Measurements from ENCODE around the gene STK31. TPM values are rescaled to one million over a fixed set of nuclear protein-coding genes. Genes with fewer than 3 reads are reported as not detected.

The STK31 gene
- total and polyA plus RNA-seq, 9 donors: 0.07 to 10.1 (median 0.57) TPM

DNA sequence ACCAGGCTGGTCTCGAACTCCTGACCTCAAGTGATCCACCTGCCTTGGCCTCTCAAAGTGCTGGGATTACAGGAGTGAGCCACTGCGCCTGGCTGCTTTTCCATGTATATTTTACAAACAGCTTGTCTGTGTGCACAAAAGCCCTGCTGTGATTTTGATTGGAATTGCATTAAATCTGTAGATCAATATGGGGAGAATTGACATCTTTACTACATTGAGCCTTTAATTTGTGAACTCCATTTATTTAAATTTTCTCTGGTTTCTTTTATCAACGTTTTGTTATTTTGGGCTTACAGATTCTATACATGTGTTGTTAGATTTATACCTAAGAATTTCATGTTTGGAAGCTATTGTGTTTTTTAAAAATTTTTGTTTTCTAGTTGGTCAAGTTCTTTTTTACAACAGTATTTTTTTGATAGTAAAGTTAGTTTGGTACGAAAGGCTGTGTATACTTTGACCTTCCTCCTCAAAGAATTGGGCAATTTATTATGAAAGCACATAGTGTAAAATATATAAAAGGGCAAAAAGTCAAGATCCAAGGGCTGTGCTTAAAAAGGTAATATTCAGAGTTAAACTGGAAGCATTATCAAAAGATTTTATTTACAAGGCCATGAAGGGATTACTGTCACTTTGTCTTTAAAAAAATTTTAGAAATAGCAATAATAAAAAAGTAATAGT is 92.8 kb downstream of the STK31 start:
- Histone ChIP-seq H3K4me1 (ENCODE audit: insufficient read depth) (no peaks in the 10 kb centered on the region), H3K27ac (no peak overlapping the region), H3K27me3 (no peaks in the 10 kb centered on the region), H3K36me3 (no peaks in the 10 kb centered on the region), H3K9me3 (no peaks in the 10 kb centered on the region), H3K4me3 (no peak overlapping the region)
- TF ChIP-seq, protein P1, sequence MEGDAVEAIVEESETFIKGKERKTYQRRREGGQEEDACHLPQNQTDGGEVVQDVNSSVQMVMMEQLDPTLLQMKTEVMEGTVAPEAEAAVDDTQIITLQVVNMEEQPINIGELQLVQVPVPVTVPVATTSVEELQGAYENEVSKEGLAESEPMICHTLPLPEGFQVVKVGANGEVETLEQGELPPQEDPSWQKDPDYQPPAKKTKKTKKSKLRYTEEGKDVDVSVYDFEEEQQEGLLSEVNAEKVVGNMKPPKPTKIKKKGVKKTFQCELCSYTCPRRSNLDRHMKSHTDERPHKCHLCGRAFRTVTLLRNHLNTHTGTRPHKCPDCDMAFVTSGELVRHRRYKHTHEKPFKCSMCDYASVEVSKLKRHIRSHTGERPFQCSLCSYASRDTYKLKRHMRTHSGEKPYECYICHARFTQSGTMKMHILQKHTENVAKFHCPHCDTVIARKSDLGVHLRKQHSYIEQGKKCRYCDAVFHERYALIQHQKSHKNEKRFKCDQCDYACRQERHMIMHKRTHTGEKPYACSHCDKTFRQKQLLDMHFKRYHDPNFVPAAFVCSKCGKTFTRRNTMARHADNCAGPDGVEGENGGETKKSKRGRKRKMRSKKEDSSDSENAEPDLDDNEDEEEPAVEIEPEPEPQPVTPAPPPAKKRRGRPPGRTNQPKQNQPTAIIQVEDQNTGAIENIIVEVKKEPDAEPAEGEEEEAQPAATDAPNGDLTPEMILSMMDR (IDR thresholded peaks at IDR 0.05): no peak
- TF ChIP-seq EP300 (IDR thresholded peaks at IDR 0.05): no peak
- TF ChIP-seq POLR2A (IDR thresholded peaks at IDR 0.05): no peak
- 49 to 65% (median 53%) methylated on average over 4 of the region's 4 CpGs for WGBS, 3 donors
- intact Hi-C loops (cut with DNase I): no loop called here
- no peak for DNase-seq

DNA sequence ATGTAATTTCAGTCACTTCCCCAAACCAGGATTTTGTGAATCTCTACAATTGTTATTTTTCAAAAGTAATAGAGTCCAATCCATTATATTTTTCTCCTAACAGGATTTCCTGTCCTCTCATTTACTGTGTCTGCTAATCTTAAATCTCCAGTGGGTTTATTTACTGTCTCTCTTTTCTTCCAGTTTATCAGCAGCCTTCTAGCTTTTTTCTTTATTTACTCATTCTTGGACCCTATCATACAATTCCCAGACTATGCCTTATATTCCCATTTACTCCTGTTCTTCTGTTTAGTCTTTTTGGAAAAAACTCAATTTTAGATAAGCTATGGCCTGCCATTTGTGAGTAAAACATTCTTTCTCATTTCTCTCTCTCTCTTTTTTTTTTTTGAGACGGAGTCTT is 94.7 kb downstream of the STK31 start:
- Histone ChIP-seq H3K4me1 (ENCODE audit: insufficient read depth) (no peaks in the 10 kb centered on the region), H3K27ac (no peak overlapping the region), H3K36me3 (no peaks in the 10 kb centered on the region), H3K27me3 (no peaks in the 10 kb centered on the region), H3K9me3 (no peaks in the 10 kb centered on the region), H3K4me3 (no peak overlapping the region)
- WGBS, 3 donors: 34 to 95% (median 46%) methylated on average over 1 of the region's 1 CpG
- intact Hi-C loops (cut with DNase I): no loop called here
- no peak for DNase-seq
- no peak for TF ChIP-seq EP300 (IDR thresholded peaks at IDR 0.05)
- TF ChIP-seq POLR2A (IDR thresholded peaks at IDR 0.05): no peak
- TF ChIP-seq, protein P1 (IDR thresholded peaks at IDR 0.05): no peak

DNA sequence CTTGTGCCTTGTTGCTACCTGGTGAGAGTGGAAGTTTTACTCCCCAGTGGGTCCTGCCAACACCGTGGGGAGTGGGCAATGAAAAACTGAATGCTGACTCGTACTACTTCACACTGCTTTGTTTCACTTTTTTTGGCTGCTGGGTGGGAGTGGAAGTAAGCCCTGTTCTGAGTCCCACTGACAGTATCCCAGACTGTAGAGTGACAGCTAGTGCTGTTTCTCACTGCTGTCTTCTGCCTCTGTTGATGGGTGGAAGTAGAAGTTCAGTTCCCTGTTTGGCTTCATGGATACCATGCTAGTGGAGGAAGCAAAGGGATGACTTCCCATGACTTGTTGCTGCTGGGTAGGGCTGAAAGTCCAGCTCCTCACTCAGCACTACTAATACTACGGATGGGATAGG is 98.4 kb downstream of the STK31 start:
- intact Hi-C loops (cut with DNase I): no loop called here
- WGBS, 3 donors: 77 to 84% (median 79%) methylated on average over 3 of the region's 3 CpGs
- H3K27ac ChIP-seq: no peak overlapping the region
- no peak overlapping the region for H3K4me3 ChIP-seq
- TF ChIP-seq POLR2A (IDR thresholded peaks at IDR 0.05) (no peak), EP300 (IDR thresholded peaks at IDR 0.05) (no peak)
- TF ChIP-seq, protein P1 (IDR thresholded peaks at IDR 0.05): no peak
- H3K4me1 ChIP-seq (ENCODE audit: insufficient read depth): no peaks in the 10 kb centered on the region
- H3K27me3 ChIP-seq: no peaks in the 10 kb centered on the region
- H3K36me3 ChIP-seq: no peaks in the 10 kb centered on the region
- no peaks in the 10 kb centered on the region for H3K9me3 ChIP-seq
- DNase-seq: no peak

DNA sequence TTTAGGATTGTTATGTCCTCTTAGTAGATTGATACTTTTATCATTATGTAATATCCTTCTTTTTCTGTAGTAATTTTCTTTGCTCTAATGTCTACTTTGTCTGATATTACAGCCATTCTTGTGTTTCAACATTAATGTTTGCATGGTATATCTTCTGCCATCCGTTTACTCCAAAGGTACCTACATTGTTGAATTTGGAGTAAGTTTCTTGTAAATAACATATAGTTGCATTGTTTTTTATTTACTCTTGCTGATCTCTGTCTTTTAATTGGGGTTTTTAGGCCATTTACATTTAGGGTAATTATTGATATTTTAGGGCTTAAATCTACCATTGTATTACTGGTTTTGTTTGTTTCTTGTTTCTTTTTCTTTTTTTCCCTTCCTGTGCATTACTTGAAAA is 100.1 kb downstream of the STK31 start:
- intact Hi-C loops (cut with DNase I): no loop called here
- WGBS, 3 donors: 78 to 97% (median 82%) methylated on average over 1 of the region's 1 CpG
- no peak overlapping the region for H3K27ac ChIP-seq

More for the DNA sequence above, 100.1 kb downstream of the STK31 start:
- Histone ChIP-seq H3K36me3 (no peaks in the 10 kb centered on the region), H3K4me3 (no peak overlapping the region), H3K9me3 (no peaks in the 10 kb centered on the region), H3K4me1 (ENCODE audit: insufficient read depth) (no peaks in the 10 kb centered on the region), H3K27me3 (no peaks in the 10 kb centered on the region)
- no peak for DNase-seq
- no peak for TF ChIP-seq EP300 (IDR thresholded peaks at IDR 0.05)
- TF ChIP-seq POLR2A (IDR thresholded peaks at IDR 0.05): no peak
- TF ChIP-seq, protein P1 (IDR thresholded peaks at IDR 0.05): no peak
